Small intestine (tissue), 7 donors: Measurements from ENCODE around the gene TNPO3. TPM values are rescaled to one million over a fixed set of nuclear protein-coding genes. Genes with fewer than 3 reads are reported as not detected.

Source experiments
- DNase-seq, 2 donors: peaks; one replicate each; pipeline versions ENCODE4 v3.0.0 to v3.0.0-alpha.2; 2013
- FAIRE-seq: peaks from 2 replicates; lab custom pipeline; 2012; peaks lifted over from hg19 to GRCh38; lab: Jason Lieb, UNC
- H3K27ac ChIP-seq, 3 donors: one replicate each; pipeline ENCODE4 v1.5.1; 2013; ENCODE audit warnings: low read length in 2 of 3, mild to moderate bottlenecking in 2 of 3, control low read depth in 1 of 3, inconsistent platforms in 1 of 3, low read depth in 1 of 3, moderate library complexity in 1 of 3
- H3K27me3 ChIP-seq, 3 donors: one replicate each; pipeline ENCODE4 v1.6.1; 2013; ENCODE audit warnings: low read length in 3 of 3, inconsistent platforms in 1 of 3; ENCODE audit not compliant: control insufficient read depth in 3 of 3, insufficient read depth in 3 of 3
- H3K36me3 ChIP-seq, 3 donors: one replicate each; pipeline ENCODE4 v1.6.1; 2013; ENCODE audit warnings: low read length in 3 of 3, inconsistent platforms in 1 of 3, low read depth in 1 of 3, mild to moderate bottlenecking in 1 of 3, moderate library complexity in 1 of 3; ENCODE audit not compliant: control insufficient read depth in 3 of 3, insufficient read depth in 2 of 3
- H3K4me1 ChIP-seq, 3 donors: one replicate each; pipeline ENCODE4 v1.6.1; 2013; ENCODE audit warnings: low read length in 2 of 3, inconsistent platforms in 1 of 3, low read depth in 1 of 3, mild to moderate bottlenecking in 1 of 3, moderate library complexity in 1 of 3; ENCODE audit not compliant: control insufficient read depth in 3 of 3, insufficient read depth in 2 of 3
- H3K4me3 ChIP-seq, 3 donors: one replicate each; pipeline ENCODE4 v1.5.1; 2013; ENCODE audit warnings: low read length in 3 of 3, control low read depth in 1 of 3, inconsistent platforms in 1 of 3, low read depth in 1 of 3, mild to moderate bottlenecking in 1 of 3, moderate library complexity in 1 of 3
- H3K9me3 ChIP-seq, 2 donors: one replicate each; pipeline ENCODE4 v1.6.1; 2013; ENCODE audit warnings: low read depth in 1 of 2, low read length in 1 of 2; ENCODE audit not compliant: control insufficient read depth in 2 of 2, insufficient read depth in 1 of 2
- WGBS, 3 donors: extraction: QIAGEN DNeasy Blood & Tissue Kit; methylation state at CpG; one replicate each; pipeline ENCODE4 v1.1.7; 2013; 5-methylcytosine and 5-hydroxymethylcytosine counted together
- polyA plus RNA-seq, 4 donors: library from polyadenylated mRNA; stranded (reverse) in 3 of 4; unstranded in 1 of 4; fragments of 200-250 nt in 3 of 4; fragments of 120-200 nt in 1 of 4; gene quantifications; one replicate each; pipeline versions ENCODE4 v1.2.1 to v1.2.3, GENCODE V29; 2013
- donor health status: healthy with polysubstance abuse.
- donor health status: control.
- donor health status: control.
- donor health status: Bipolar disorder and iron deficiency.
- donor health status: healthy.

TNPO3 gene
- polyA plus RNA-seq, 4 donors: 14.1 to 34.1 (median 17.2) TPM

GRCh38 chr7:129017933-129018538 lies 36.9 kb downstream of the TNPO3 start:
- Histone ChIP-seq H3K36me3 (peaks cover 4 to 20% (median 8%) of the 10 kb centered on the region in 3 donors), H3K9me3 (no peaks in the 10 kb centered on the region), H3K4me3 (no peak overlapping the region), H3K27ac (no peak overlapping the region), H3K27me3 (no peaks in the 10 kb centered on the region), H3K4me1 (no peaks in the 10 kb centered on the region)
- DNase-seq (no peak), FAIRE-seq (no peak)
- 90 to 96% (median 90%) methylated on average over 4 of the region's 4 CpGs for WGBS, 3 donors

GRCh38 chr7:129017264-129017663 lies 37.6 kb downstream of the TNPO3 start:
- DNase-seq (peak; percentile 19 to 53), FAIRE-seq (no peak)
- Histone ChIP-seq H3K36me3 (peaks cover 4 to 20% (median 8%) of the 10 kb centered on the region in 3 donors), H3K4me3 (no peak overlapping the region), H3K27me3 (no peaks in the 10 kb centered on the region), H3K4me1 (no peaks in the 10 kb centered on the region), H3K9me3 (no peaks in the 10 kb centered on the region), H3K27ac (peak overlapping the region in 1 of 3 donors; percentile 20)
- 34 to 51% (median 48%) methylated on average over 2 of the region's 2 CpGs for WGBS, 3 donors

GRCh38 chr7:129014501-129015101 lies 40.3 kb downstream of the TNPO3 start:
- Histone ChIP-seq H3K27me3 (no peaks in the 10 kb centered on the region), H3K36me3 (peaks cover 4 to 25% (median 8%) of the 10 kb centered on the region in 3 donors), H3K4me1 (no peaks in the 10 kb centered on the region), H3K27ac (no peak overlapping the region), H3K9me3 (no peaks in the 10 kb centered on the region), H3K4me3 (no peak overlapping the region)
- DNase-seq: no peak
- WGBS, 3 donors: 94 to 96% (median 96%) methylated on average over 6 of the region's 6 CpGs
- no peak for FAIRE-seq

- WGBS, 3 donors: 72 to 87% (median 79%) methylated on average over 4 of the region's 4 CpGs
- Histone ChIP-seq H3K9me3 (no peaks in the 10 kb centered on the region), H3K4me1 (no peaks in the 10 kb centered on the region), H3K36me3 (peaks cover 4 to 25% (median 8%) of the 10 kb centered on the region in 3 donors), H3K4me3 (no peak overlapping the region), H3K27me3 (no peaks in the 10 kb centered on the region), H3K27ac (no peak overlapping the region)
- no peak for DNase-seq
- no peak for FAIRE-seq
Observed at GRCh38 chr7:129013048-129013724, 41.7 kb downstream of the TNPO3 start.

DNA sequence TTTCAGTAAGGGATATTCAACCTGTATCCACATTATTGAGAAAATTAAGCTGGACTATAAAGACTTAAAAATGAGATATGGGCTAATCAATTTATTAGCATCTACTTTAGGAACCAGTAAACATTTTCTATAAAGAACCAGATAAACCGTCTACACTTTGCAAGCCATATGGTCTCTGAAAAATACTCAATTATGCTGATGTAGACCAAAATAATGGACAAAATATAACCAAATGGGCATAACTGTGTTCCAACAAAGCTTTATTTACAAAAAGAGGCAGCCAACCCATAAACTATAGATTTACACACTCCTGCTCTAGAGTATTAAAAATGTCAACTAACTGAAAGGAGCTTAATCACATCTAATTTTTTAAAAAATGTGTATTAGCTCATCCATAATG lies 42.3 kb downstream of the TNPO3 start:
- Histone ChIP-seq H3K9me3 (no peaks in the 10 kb centered on the region), H3K36me3 (peaks cover 4 to 28% (median 8%) of the 10 kb centered on the region in 3 donors), H3K27ac (no peak overlapping the region), H3K4me1 (no peaks in the 10 kb centered on the region), H3K27me3 (no peaks in the 10 kb centered on the region), H3K4me3 (no peak overlapping the region)
- WGBS, 3 donors: 94 to 100% (median 97%) methylated on average over 1 of the region's 1 CpG
- DNase-seq (no peak), FAIRE-seq (no peak)

GRCh38 chr7:129010075-129010474 lies 44.8 kb downstream of the TNPO3 start:
- no peaks in the 10 kb centered on the region for H3K9me3 ChIP-seq
- no peak for FAIRE-seq
- H3K36me3 ChIP-seq: peaks cover 6 to 22% (median 6%) of the 10 kb centered on the region in 3 donors
- no peak for DNase-seq
- H3K27ac ChIP-seq: no peak overlapping the region
- no peaks in the 10 kb centered on the region for H3K27me3 ChIP-seq
- no peak overlapping the region for H3K4me3 ChIP-seq
- no peaks in the 10 kb centered on the region for H3K4me1 ChIP-seq
- WGBS, 3 donors: 70 to 77% (median 71%) methylated on average over 3 of the region's 3 CpGs

GRCh38 chr7:129009437-129009836 lies 45.5 kb downstream of the TNPO3 start:
- WGBS, 3 donors: 78 to 86% (median 84%) methylated on average over 3 of the region's 3 CpGs
- DNase-seq (no peak), FAIRE-seq (no peak)
- H3K27ac ChIP-seq: no peak overlapping the region
- H3K9me3 ChIP-seq: no peaks in the 10 kb centered on the region
- H3K4me1 ChIP-seq: no peaks in the 10 kb centered on the region
- no peak overlapping the region for H3K4me3 ChIP-seq
- H3K27me3 ChIP-seq: no peaks in the 10 kb centered on the region
- peaks cover 5 to 23% (median 6%) of the 10 kb centered on the region in 3 donors for H3K36me3 ChIP-seq

DNA sequence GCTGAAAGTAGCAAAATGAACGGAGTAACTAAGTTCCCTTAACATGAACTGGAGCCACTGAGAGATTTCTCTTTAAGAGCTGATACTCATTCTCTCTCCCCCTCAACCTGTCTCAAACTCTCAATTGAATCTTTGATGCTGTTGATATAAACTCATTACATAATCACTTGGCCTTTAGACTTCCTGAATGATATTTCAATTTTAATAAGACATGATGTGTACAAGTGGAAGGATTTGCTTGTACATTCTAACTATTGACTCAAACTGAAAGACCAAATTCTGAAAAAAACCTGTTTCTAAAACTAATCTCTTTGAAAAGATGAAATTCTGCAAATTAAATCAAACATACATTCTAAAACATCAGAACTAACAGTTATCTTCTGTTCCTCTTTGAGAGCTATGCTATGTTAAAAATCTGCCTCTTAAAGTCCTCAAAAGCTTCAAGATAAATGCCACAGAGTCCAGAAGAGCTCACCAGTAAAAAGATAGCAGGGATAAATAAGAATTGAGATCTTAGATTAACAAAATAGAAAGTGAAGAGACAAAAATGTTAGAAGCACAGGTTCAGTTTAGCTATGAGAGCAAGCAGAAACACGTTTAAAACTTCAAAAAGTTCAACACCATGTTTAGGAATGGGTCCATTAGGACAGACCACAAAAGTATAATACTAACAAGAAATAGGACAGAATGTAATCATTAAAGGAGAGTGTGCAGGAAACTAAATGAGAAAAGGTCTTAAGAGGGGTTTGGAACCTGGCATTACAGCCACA lies 46.1 kb downstream of the TNPO3 start:
- Histone ChIP-seq H3K36me3 (peaks cover 3 to 18% (median 5%) of the 10 kb centered on the region in 3 donors), H3K4me3 (no peak overlapping the region), H3K27me3 (no peaks in the 10 kb centered on the region), H3K27ac (no peak overlapping the region), H3K9me3 (no peaks in the 10 kb centered on the region), H3K4me1 (no peaks in the 10 kb centered on the region)
- DNase-seq (peak in 1 of 2 donors; percentile 15), FAIRE-seq (no peak)
- 49 to 68% (median 50%) methylated on average over 2 of the region's 2 CpGs for WGBS, 3 donors
